Subcutaneous preadipocyte (primary cell): ENCODE data around the gene PUS7L. TPM values are rescaled to one million over a fixed set of nuclear protein-coding genes. Genes with fewer than 3 reads are reported as not detected.

Experiments
- total RNA-seq: library from RNA; depleted of rRNA; stranded (reverse); fragments of >200 nt; gene quantifications from 2 replicates; pipeline ENCODE4 v1.2.3, GENCODE V29; 2012

PUS7L gene
- 22.4 and 33.0 TPM in 2 replicates for total RNA-seq

GRCh38 chr12:43758728-43759563 lies at the start of gene PUS7L, which contains the start of gene IRAK4:
TSS of gene PUS7L (minus strand) at chr12:43758790. CDS start at chr12:43755245, 3,545 bp downstream.
TSS of gene IRAK4 (plus strand) at chr12:43758951. CDS start at chr12:43768112, 9,161 bp downstream.

GRCh38 chr12:43805860-43806736 lies 47.5 kb upstream of the PUS7L start, which contains the start of gene TWF1:
TSS of gene TWF1 (minus strand) at chr12:43806317. CDS start at chr12:43806245, 72 bp downstream.

Other genes with a start within 250 kb of the PUS7L start
- not detected in 2 replicates for gene ADAMTS20, start 206.6 kb downstream of the PUS7L start, total RNA-seq
- 17.6 and 19.4 TPM in 2 replicates for gene IRAK4, start 161 bp upstream of the PUS7L start, total RNA-seq
- 176 and 199 TPM in 2 replicates for gene TWF1, start 47.5 kb upstream of the PUS7L start, total RNA-seq
- gene TMEM117, start 77.3 kb upstream of the PUS7L start, total RNA-seq = 7.0 and 7.8 TPM in 2 replicates